Trophoblast cell (in vitro differentiated cells and primary cell): ENCODE data around the gene PKD1L1.

ENCODE experiments used
- DNase-seq, 2 donors: peaks; one replicate each; pipeline ENCODE4 v3.0.0-alpha.2; 2016
- H2AFZ ChIP-seq: 2 replicates; pipeline ENCODE4 v1.6.1; 2013; ENCODE audit warnings: low read length, moderate library complexity, mild to moderate bottlenecking; ENCODE audit not compliant: insufficient read depth, poor library complexity
- H2AK5ac ChIP-seq: 2 replicates; pipeline ENCODE4 v1.6.1; 2013; ENCODE audit warnings: mild to moderate bottlenecking, low read length
- H2BK120ac ChIP-seq: 2 replicates; pipeline ENCODE4 v1.6.1; 2013; ENCODE audit warnings: low read length, mild to moderate bottlenecking, moderate library complexity; ENCODE audit not compliant: insufficient read depth, poor library complexity
- H2BK12ac ChIP-seq: 2 replicates; pipeline ENCODE4 v1.6.1; 2013; ENCODE audit warnings: mild to moderate bottlenecking, low read length, moderate library complexity
- H2BK5ac ChIP-seq: 2 replicates; pipeline ENCODE4 v1.6.1; 2013; ENCODE audit warnings: low read length, low read depth, moderate library complexity, mild to moderate bottlenecking; ENCODE audit not compliant: poor library complexity
- H3K14ac ChIP-seq: 2 replicates; pipeline ENCODE4 v1.6.1; 2013; ENCODE audit warnings: mild to moderate bottlenecking, low read length
- H3K18ac ChIP-seq: 2 replicates; pipeline ENCODE4 v1.6.1; 2013; ENCODE audit warnings: mild to moderate bottlenecking, low read length
- H3K23ac ChIP-seq: 2 replicates; pipeline ENCODE4 v1.6.1; 2013; ENCODE audit warnings: low read length
- H3K27ac ChIP-seq: 2 replicates; pipeline ENCODE4 v1.5.1; 2013; ENCODE audit warnings: low read depth, mild to moderate bottlenecking, inconsistent platforms, low read length, moderate library complexity
- H3K27me3 ChIP-seq: 2 replicates; pipeline ENCODE4 v1.6.1; 2013; ENCODE audit warnings: inconsistent platforms, mild to moderate bottlenecking, low read length, moderate library complexity; ENCODE audit not compliant: insufficient read depth
- H3K36me3 ChIP-seq, 2 experiments: 1 replicate in 1 of 2; 2 replicates in 1 of 2; pipeline ENCODE4 v1.6.1; 2013; ENCODE audit warnings: low read length in 2 of 2, mild to moderate bottlenecking in 2 of 2, moderate library complexity in 1 of 2; ENCODE audit not compliant: insufficient read depth in 2 of 2, control insufficient read depth in 1 of 2
- H3K4ac ChIP-seq: 2 replicates; pipeline ENCODE4 v1.6.1; 2013; ENCODE audit warnings: low read depth, mild to moderate bottlenecking, low read length, moderate library complexity
- H3K4me1 ChIP-seq, 2 experiments: 1 replicate in 1 of 2; 2 replicates in 1 of 2; pipeline ENCODE4 v1.6.1; 2013; ENCODE audit warnings: low read length in 2 of 2, mild to moderate bottlenecking in 2 of 2, moderate library complexity in 1 of 2; ENCODE audit not compliant: insufficient read depth in 2 of 2, control insufficient read depth in 1 of 2
- H3K4me2 ChIP-seq: 2 replicates; pipeline ENCODE4 v1.6.1; 2013; ENCODE audit warnings: inconsistent platforms, mild to moderate bottlenecking, low read length, moderate library complexity
- H3K4me3 ChIP-seq: 2 replicates; pipeline ENCODE4 v1.5.1; 2013; ENCODE audit warnings: mild to moderate bottlenecking, low read depth, low read length, inconsistent platforms
- H3K79me1 ChIP-seq: one replicate; pipeline ENCODE4 v1.6.1; 2013; ENCODE audit warnings: low read length
- H3K79me2 ChIP-seq: 2 replicates; pipeline ENCODE4 v1.6.1; 2013; ENCODE audit warnings: low read length, mild to moderate bottlenecking; ENCODE audit not compliant: control insufficient read depth, insufficient read depth, poor library complexity
- H3K9ac ChIP-seq: 2 replicates; pipeline ENCODE4 v1.6.1; 2013; ENCODE audit warnings: mild to moderate bottlenecking, low read length
- H3K9me3 ChIP-seq: 2 replicates; pipeline ENCODE4 v1.6.1; 2013; ENCODE audit warnings: low read depth, mild to moderate bottlenecking, control low read depth, inconsistent platforms, low read length; ENCODE audit not compliant: insufficient read depth
- H4K12ac ChIP-seq: 2 replicates; pipeline ENCODE4 v1.6.1; 2013; ENCODE audit warnings: low read depth, mild to moderate bottlenecking, low read length, moderate library complexity
- H4K8ac ChIP-seq: 2 replicates; pipeline ENCODE4 v1.6.1; 2013; ENCODE audit warnings: low read depth, mild to moderate bottlenecking, low read length, moderate library complexity
- H4K91ac ChIP-seq: one replicate; pipeline ENCODE4 v1.6.1; 2013; ENCODE audit warnings: low read depth, mild to moderate bottlenecking, low read length, moderate library complexity
- WGBS: extraction: QIAGEN DNeasy Blood & Tissue Kit; methylation state at CpG from one replicate; pipeline ENCODE4 v1.1.7; 2013; ENCODE audit warnings: missing lambda C conversion rate; ENCODE audit not compliant: insufficient read length, insufficient coverage; ENCODE audit errors: extremely low coverage; 5-methylcytosine and 5-hydroxymethylcytosine counted together

Gene PKD1L1

GRCh38 chr7:47786557-47787248 lies 161.6 kb downstream of the PKD1L1 start:
- H2AK5ac ChIP-seq, result no peak overlapping the region
- H3K4me3 ChIP-seq, result no peak overlapping the region
- H3K18ac ChIP-seq, result peak overlapping the region; percentile 41
- H3K9me3 ChIP-seq, result no peaks in the 10 kb centered on the region
- H2AFZ ChIP-seq, result no peak overlapping the region
- peak overlapping the region; percentile 93 for H2BK5ac ChIP-seq
- H2BK12ac ChIP-seq, result peak overlapping the region; percentile 82
- H3K36me3 ChIP-seq, result no peaks in the 10 kb centered on the region
- no peaks in the 10 kb centered on the region for H3K79me2 ChIP-seq
- H4K12ac ChIP-seq, result no peak overlapping the region
- H3K27me3 ChIP-seq, result no peaks in the 10 kb centered on the region
- peak overlapping the region; percentile 86 for H2BK120ac ChIP-seq
- H3K79me1 ChIP-seq, result peaks cover 33% of the 10 kb centered on the region
- H3K4me1 ChIP-seq, result peaks cover 15 to 23% of the 10 kb centered on the region in 2 experiments
- peak overlapping the region; percentile 96 for H3K27ac ChIP-seq
- WGBS, result no CpG with 5 or more reads among the region's 11 CpGs
- DNase-seq, result peak; percentile 93 to 98
- no peak overlapping the region for H3K4ac ChIP-seq
- H3K4me2 ChIP-seq, result no peak overlapping the region
- H3K23ac ChIP-seq, result no peak overlapping the region
- H4K91ac ChIP-seq, result peak overlapping the region; percentile 90
- H3K9ac ChIP-seq, result no peak overlapping the region
- H4K8ac ChIP-seq, result peak overlapping the region; percentile 73
- peak overlapping the region; percentile 80 for H3K14ac ChIP-seq

GRCh38 chr7:47785923-47786556 lies 162.2 kb downstream of the PKD1L1 start:
- Histone ChIP-seq H3K9me3 (no peaks in the 10 kb centered on the region), H3K4me3 (no peak overlapping the region), H4K91ac (peak overlapping the region; percentile 96), H3K23ac (no peak overlapping the region), H2BK120ac (peak overlapping the region; percentile 86), H4K12ac (no peak overlapping the region), H3K4ac (peak overlapping the region; percentile 72), H3K4me1 (peaks cover 15 to 23% of the 10 kb centered on the region in 2 experiments), H3K36me3 (no peaks in the 10 kb centered on the region), H4K8ac (peak overlapping the region; percentile 86), H3K27ac (peak overlapping the region; percentile 96), H2AK5ac (peak overlapping the region; percentile 79), H3K9ac (no peak overlapping the region), H3K79me2 (no peaks in the 10 kb centered on the region), H3K18ac (peak overlapping the region; percentile 86), H3K14ac (peak overlapping the region; percentile 88), H3K27me3 (no peaks in the 10 kb centered on the region), H2AFZ (no peak overlapping the region), H2BK5ac (peak overlapping the region; percentile 93), H3K79me1 (peaks cover 33% of the 10 kb centered on the region), H3K4me2 (peak overlapping the region; percentile 31), H2BK12ac (peak overlapping the region; percentile 95)
- DNase-seq, result peak in 1 of 2 donors; percentile 43
- no CpG with 5 or more reads among the region's 8 CpGs for WGBS

- DNase-seq, result peak; percentile 61 to 79
- no peak overlapping the region for H4K8ac ChIP-seq
- H3K18ac ChIP-seq, result peak overlapping the region; percentile 96
- peak overlapping the region; percentile 90 for H3K14ac ChIP-seq
- peak overlapping the region; percentile 95 for H2BK5ac ChIP-seq
- H3K9me3 ChIP-seq, result no peaks in the 10 kb centered on the region
- H4K91ac ChIP-seq, result peak overlapping the region; percentile 96
- H3K27me3 ChIP-seq, result no peaks in the 10 kb centered on the region
- H3K23ac ChIP-seq, result no peak overlapping the region
- no peak overlapping the region for H3K4me3 ChIP-seq
- peak overlapping the region; percentile 64 for H3K4ac ChIP-seq
- H3K4me1 ChIP-seq, result peaks cover 15 to 23% of the 10 kb centered on the region in 2 experiments
- peak overlapping the region; percentile 99 for H2AK5ac ChIP-seq
- no peak overlapping the region for H3K9ac ChIP-seq
- H2BK12ac ChIP-seq, result peak overlapping the region; percentile 98
- H3K4me2 ChIP-seq, result no peak overlapping the region
- peaks cover 34% of the 10 kb centered on the region for H3K79me1 ChIP-seq
- no peaks in the 10 kb centered on the region for H3K36me3 ChIP-seq
- no peaks in the 10 kb centered on the region for H3K79me2 ChIP-seq
- peak overlapping the region; percentile 87 for H3K27ac ChIP-seq
- H4K12ac ChIP-seq, result no peak overlapping the region
- H2AFZ ChIP-seq, result no peak overlapping the region
- H2BK120ac ChIP-seq, result peak overlapping the region; percentile 91
- WGBS, result no CpG with 5 or more reads among the region's 5 CpGs
These were observed 164.6 kb downstream of the PKD1L1 start for GRCh38 chr7:47783456-47784223.

DNA sequence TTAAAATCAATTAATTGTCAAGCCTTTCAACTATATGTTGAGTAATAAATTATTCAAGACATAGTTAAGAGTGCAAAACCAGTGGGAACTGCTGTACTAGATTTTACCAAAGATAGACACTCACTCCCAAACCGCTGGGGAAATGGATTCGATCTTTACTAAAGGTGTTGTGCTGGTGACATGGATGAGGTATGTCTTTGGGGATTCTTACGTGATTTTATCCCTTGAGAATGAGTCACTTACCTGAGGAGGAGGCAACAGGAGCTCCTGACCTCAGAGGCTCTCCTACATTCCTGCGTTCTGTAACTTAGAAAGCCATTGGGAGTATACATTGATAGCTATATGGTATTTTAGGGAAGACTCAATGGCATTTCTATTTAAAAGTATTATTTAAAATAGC lies 165.5 kb downstream of the PKD1L1 start:
- no peaks in the 10 kb centered on the region for H3K27me3 ChIP-seq
- no peak overlapping the region for H2AK5ac ChIP-seq
- H3K9me3 ChIP-seq, result peaks cover under 1% of the 10 kb centered on the region
- no peak overlapping the region for H3K18ac ChIP-seq
- no peak overlapping the region for H3K27ac ChIP-seq
- peak; percentile 62 to 89 for DNase-seq
- H2BK5ac ChIP-seq, result no peak overlapping the region
- H3K23ac ChIP-seq, result no peak overlapping the region
- WGBS, result no CpG with 5 or more reads among the region's 4 CpGs
- H3K36me3 ChIP-seq, result no peaks in the 10 kb centered on the region
- no peak overlapping the region for H3K4me2 ChIP-seq
- peaks cover 15 to 22% of the 10 kb centered on the region in 2 experiments for H3K4me1 ChIP-seq
- peaks cover 34% of the 10 kb centered on the region for H3K79me1 ChIP-seq
- H2BK12ac ChIP-seq, result no peak overlapping the region
- H3K14ac ChIP-seq, result no peak overlapping the region
- H3K4me3 ChIP-seq, result no peak overlapping the region
- H4K91ac ChIP-seq, result no peak overlapping the region
- H2BK120ac ChIP-seq, result no peak overlapping the region
- H4K12ac ChIP-seq, result no peak overlapping the region
- no peak overlapping the region for H3K9ac ChIP-seq
- no peak overlapping the region for H2AFZ ChIP-seq
- H4K8ac ChIP-seq, result no peak overlapping the region
- no peak overlapping the region for H3K4ac ChIP-seq
- H3K79me2 ChIP-seq, result no peaks in the 10 kb centered on the region
